ENCODE measurements around the gene USP28.
"Not testable (repeated sequence)": the region's sequence is repeated elsewhere in the genome, so short reads cannot be mapped to it uniquely, and the experiment has no call there.

USP28 gene

GRCh38 chr11:113875234-113876073 lies at the start of gene USP28:
Gene USP28 (minus strand): TSS chr11:113875572. CDS start chr11:113875501, 71 bp downstream.
- H3K27me3 Mint-ChIP-seq (ENCODE audit: low read depth), result no peaks in the 10 kb centered on the region
- H3K36me3 Mint-ChIP-seq (ENCODE audit: low read depth), result peaks cover 14% of the 10 kb centered on the region
- DNase-seq (ENCODE audit: low spot score), result peak; percentile 89
- peaks cover 46% of the 10 kb centered on the region for H3K4me1 Mint-ChIP-seq (ENCODE audit: low read depth)
- H3K4me3 Mint-ChIP-seq, result peak within 1 kb of the TSS; percentile 99
- H3K9me3 Mint-ChIP-seq, result no peaks in the 10 kb centered on the region
- peak within 1 kb of the TSS; percentile 99 for H3K27ac Mint-ChIP-seq

- Mint-ChIP-seq H3K27me3 (ENCODE audit: low read depth) (peaks cover 2% of the 10 kb centered on the region), H3K4me1 (ENCODE audit: low read depth) (no peaks in the 10 kb centered on the region), H3K9me3 (no peaks in the 10 kb centered on the region), H3K36me3 (ENCODE audit: low read depth) (no peaks in the 10 kb centered on the region), H3K4me3 (no peak overlapping the region), H3K27ac (no peak overlapping the region)
- no peak for DNase-seq (ENCODE audit: low spot score)
Observed at GRCh38 chr11:113923572-113923971, 48.2 kb upstream of the USP28 start.

GRCh38 chr11:113911491-113911890 lies 36.1 kb upstream of the USP28 start:
- not testable (repeated sequence) for H3K4me1 Mint-ChIP-seq (ENCODE audit: low read depth); DNase-seq (ENCODE audit: low spot score); H3K9me3 Mint-ChIP-seq; H3K27ac Mint-ChIP-seq; H3K4me3 Mint-ChIP-seq; H3K36me3 Mint-ChIP-seq (ENCODE audit: low read depth)
- peaks cover 18% of the 10 kb centered on the region for H3K27me3 Mint-ChIP-seq (ENCODE audit: low read depth)

- Mint-ChIP-seq H3K36me3 (ENCODE audit: low read depth) (no peaks in the 10 kb centered on the region), H3K4me1 (ENCODE audit: low read depth) (no peaks in the 10 kb centered on the region), H3K27me3 (ENCODE audit: low read depth) (peaks cover 23% of the 10 kb centered on the region), H3K4me3 (no peak overlapping the region), H3K27ac (no peak overlapping the region), H3K9me3 (no peaks in the 10 kb centered on the region)
- DNase-seq (ENCODE audit: low spot score), result no peak
Observed at GRCh38 chr11:113908098-113908497, 32.7 kb upstream of the USP28 start.

GRCh38 chr11:113907681-113908080 lies 32.3 kb upstream of the USP28 start:
- Mint-ChIP-seq H3K27ac (no peak overlapping the region), H3K4me3 (no peak overlapping the region), H3K36me3 (ENCODE audit: low read depth) (no peaks in the 10 kb centered on the region), H3K9me3 (no peaks in the 10 kb centered on the region), H3K27me3 (ENCODE audit: low read depth) (peaks cover 24% of the 10 kb centered on the region), H3K4me1 (ENCODE audit: low read depth) (no peaks in the 10 kb centered on the region)
- DNase-seq (ENCODE audit: low spot score), result no peak

- Mint-ChIP-seq H3K4me1 (ENCODE audit: low read depth) (no peaks in the 10 kb centered on the region), H3K4me3 (no peak overlapping the region), H3K36me3 (ENCODE audit: low read depth) (no peaks in the 10 kb centered on the region), H3K27me3 (ENCODE audit: low read depth) (peaks cover 27% of the 10 kb centered on the region), H3K27ac (no peak overlapping the region), H3K9me3 (no peaks in the 10 kb centered on the region)
- DNase-seq (ENCODE audit: low spot score), result no peak
Observed at GRCh38 chr11:113907152-113907551, 31.8 kb upstream of the USP28 start.

- no peak overlapping the region for H3K27ac Mint-ChIP-seq
- no peak for DNase-seq (ENCODE audit: low spot score)
- peaks cover 32% of the 10 kb centered on the region for H3K27me3 Mint-ChIP-seq (ENCODE audit: low read depth)
- no peak overlapping the region for H3K4me3 Mint-ChIP-seq
- no peaks in the 10 kb centered on the region for H3K36me3 Mint-ChIP-seq (ENCODE audit: low read depth)
- no peaks in the 10 kb centered on the region for H3K9me3 Mint-ChIP-seq
- no peaks in the 10 kb centered on the region for H3K4me1 Mint-ChIP-seq (ENCODE audit: low read depth)
Observed at GRCh38 chr11:113906516-113906915, 31.1 kb upstream of the USP28 start.

- no peak overlapping the region for H3K4me3 Mint-ChIP-seq
- no peaks in the 10 kb centered on the region for H3K4me1 Mint-ChIP-seq (ENCODE audit: low read depth)
- H3K9me3 Mint-ChIP-seq, result no peaks in the 10 kb centered on the region
- DNase-seq (ENCODE audit: low spot score), result no peak
- H3K27me3 Mint-ChIP-seq (ENCODE audit: low read depth), result peaks cover 35% of the 10 kb centered on the region
- no peaks in the 10 kb centered on the region for H3K36me3 Mint-ChIP-seq (ENCODE audit: low read depth)
- H3K27ac Mint-ChIP-seq, result no peak overlapping the region
Observed at GRCh38 chr11:113906038-113906437, 30.7 kb upstream of the USP28 start.

- H3K9me3 Mint-ChIP-seq, result no peaks in the 10 kb centered on the region
- no peak for DNase-seq (ENCODE audit: low spot score)
- H3K36me3 Mint-ChIP-seq (ENCODE audit: low read depth), result no peaks in the 10 kb centered on the region
- H3K27me3 Mint-ChIP-seq (ENCODE audit: low read depth), result peaks cover 35% of the 10 kb centered on the region
- no peak within 1 kb of the TSS for H3K4me3 Mint-ChIP-seq
- H3K4me1 Mint-ChIP-seq (ENCODE audit: low read depth), result no peaks in the 10 kb centered on the region
- H3K27ac Mint-ChIP-seq, result no peak within 1 kb of the TSS
Observed at GRCh38 chr11:113904379-113905101, 29.2 kb upstream of the USP28 start, which contains the start of gene HTR3B. Gene HTR3B (plus strand): TSS chr11:113904796. CDS start chr11:113904934, 138 bp downstream.

- Mint-ChIP-seq H3K4me3 (no peak overlapping the region), H3K9me3 (no peaks in the 10 kb centered on the region), H3K27ac (no peak overlapping the region), H3K27me3 (ENCODE audit: low read depth) (peaks cover 20% of the 10 kb centered on the region), H3K4me1 (ENCODE audit: low read depth) (no peaks in the 10 kb centered on the region), H3K36me3 (ENCODE audit: low read depth) (no peaks in the 10 kb centered on the region)
- no peak for DNase-seq (ENCODE audit: low spot score)
Observed at GRCh38 chr11:113901141-113901540, 25.8 kb upstream of the USP28 start.

GRCh38 chr11:113896156-113896879 lies 20.9 kb upstream of the USP28 start:
- Mint-ChIP-seq H3K4me1 (ENCODE audit: low read depth) (no peaks in the 10 kb centered on the region), H3K4me3 (no peak overlapping the region), H3K9me3 (no peaks in the 10 kb centered on the region), H3K27me3 (ENCODE audit: low read depth) (peaks cover 6% of the 10 kb centered on the region), H3K27ac (no peak overlapping the region), H3K36me3 (ENCODE audit: low read depth) (no peaks in the 10 kb centered on the region)
- DNase-seq (ENCODE audit: low spot score), result no peak

GRCh38 chr11:113895367-113896155 lies 20.2 kb upstream of the USP28 start:
- H3K27me3 Mint-ChIP-seq (ENCODE audit: low read depth), result peaks cover 5% of the 10 kb centered on the region
- H3K9me3 Mint-ChIP-seq, result no peaks in the 10 kb centered on the region
- no peaks in the 10 kb centered on the region for H3K36me3 Mint-ChIP-seq (ENCODE audit: low read depth)
- no peak overlapping the region for H3K27ac Mint-ChIP-seq
- DNase-seq (ENCODE audit: low spot score), result no peak
- no peaks in the 10 kb centered on the region for H3K4me1 Mint-ChIP-seq (ENCODE audit: low read depth)
- H3K4me3 Mint-ChIP-seq, result no peak overlapping the region

- DNase-seq (ENCODE audit: low spot score), result no peak
- Mint-ChIP-seq H3K4me1 (ENCODE audit: low read depth) (no peaks in the 10 kb centered on the region), H3K27ac (no peak overlapping the region), H3K9me3 (no peaks in the 10 kb centered on the region), H3K4me3 (no peak overlapping the region), H3K36me3 (ENCODE audit: low read depth) (no peaks in the 10 kb centered on the region), H3K27me3 (ENCODE audit: low read depth) (peaks cover 5% of the 10 kb centered on the region)
Observed at GRCh38 chr11:113894421-113894996, 19.1 kb upstream of the USP28 start.
